AG10803 (cell line): ENCODE measurements around the gene NCR3LG1.

Source experiments
- DNase-seq: peaks from one replicate; pipeline ENCODE4 v3.0.0; 2010; ENCODE audit warnings: low read depth
- H3K4me3 ChIP-seq: 2 replicates; pipeline ENCODE4 v1.5.1; 2011; ENCODE audit warnings: mild to moderate bottlenecking, low read length, control low read depth
- CTCF ChIP-seq: conservative IDR thresholded peaks from 2 replicates; pipeline ENCODE4 v1.5.1; 2011; ENCODE audit warnings: mild to moderate bottlenecking, low read length, control low read depth, inconsistent platforms

Gene NCR3LG1

GRCh38 chr11:17382046-17382728 lies 30.6 kb downstream of the NCR3LG1 start:
- peak; percentile 25 for DNase-seq
- no peak overlapping the region for H3K4me3 ChIP-seq
- no peak for TF ChIP-seq CTCF

- no peak for DNase-seq
- H3K4me3 ChIP-seq = no peak overlapping the region
- TF ChIP-seq CTCF = no peak
Measured at GRCh38 chr11:17383461-17383860, 31.9 kb downstream of the NCR3LG1 start.

GRCh38 chr11:17384002-17384511 lies 32.5 kb downstream of the NCR3LG1 start:
- DNase-seq = peak; percentile 80
- H3K4me3 ChIP-seq = no peak overlapping the region
- TF ChIP-seq CTCF = peak; percentile 91

GRCh38 chr11:17385492-17385891 lies 33.9 kb downstream of the NCR3LG1 start:
- DNase-seq = no peak
- TF ChIP-seq CTCF = no peak
- H3K4me3 ChIP-seq = no peak overlapping the region

- TF ChIP-seq CTCF = no peak
- no peak overlapping the region for H3K4me3 ChIP-seq
- DNase-seq = no peak
Measured at GRCh38 chr11:17385926-17386325, 34.3 kb downstream of the NCR3LG1 start.

- no peak overlapping the region for H3K4me3 ChIP-seq
- peak; percentile 32 for DNase-seq
Measured at GRCh38 chr11:17386331-17387084, 34.9 kb downstream of the NCR3LG1 start.

More at GRCh38 chr11:17386331-17387084, 34.9 kb downstream of the NCR3LG1 start:
- TF ChIP-seq CTCF = peak; percentile 65
